Measurements from ENCODE around the gene MAX. TPM values are rescaled to one million over a fixed set of nuclear protein-coding genes. Genes with fewer than 3 reads are reported as not detected.

Gene MAX
- total RNA-seq, 1 experiment from 2014 or later = 20.3 TPM

GRCh38 chr14:65025818-65026217 lies 76.5 kb downstream of the MAX start:
- no peak overlapping the region for H3K4me3 ChIP-seq (ENCODE audit: insufficient read depth, low read depth, low read length)
- DNase-seq = no peak
- H3K36me3 ChIP-seq (replicated peaks; ENCODE audit: control insufficient read depth, insufficient read depth, low read length) = peaks cover 5% of the 10 kb centered on the region
- no peaks in the 10 kb centered on the region for H3K27me3 ChIP-seq (ENCODE audit: control insufficient read depth, insufficient read depth, low read length)

Other genes with a start within 250 kb of the MAX start
- gene SPTB, start 222.6 kb downstream of the MAX start, total RNA-seq (2014; rRNA removed; shearing (Covaris generic)) = 0.17 and 0.22 TPM in 2 replicates
- gene CHURC1, start 188.1 kb downstream of the MAX start, total RNA-seq (2014; rRNA removed; shearing (Covaris generic)) = 19.5 and 21.9 TPM in 2 replicates
- gene GPX2, start 159.8 kb downstream of the MAX start, total RNA-seq (2014; rRNA removed; shearing (Covaris generic)) = 0.63 and 1.3 TPM in 2 replicates
- gene RAB15, start 130.2 kb downstream of the MAX start, total RNA-seq (2014; rRNA removed; shearing (Covaris generic)) = 43.9 and 48.3 TPM in 2 replicates
- gene FNTB, start 115.6 kb downstream of the MAX start, total RNA-seq (2014; rRNA removed; shearing (Covaris generic)) = 10.5 and 11.4 TPM in 2 replicates